Spleen (tissue), 11 donors: Measurements from ENCODE around the gene SEC11A. TPM values are rescaled to one million over a fixed set of nuclear protein-coding genes. Genes with fewer than 3 reads are reported as not detected.
A peak's percentile ranks its signal among the peaks of the same experiment; 100 is the strongest.
"Not testable (repeated sequence)": the region's sequence is repeated elsewhere in the genome, so short reads cannot be mapped to it uniquely, and the experiment has no call there.

Experiments
- DNase-seq: peaks from one replicate; pipeline ENCODE4 v3.0.0-alpha.2; 2020
- H3K27ac ChIP-seq, 8 donors: fragments of 200-600 bp; sonication (generic) in 7 of 8; 1 replicate in 4 of 8; 2 replicates in 4 of 8; pipeline versions ENCODE4 v1.5.0 to v1.8.0; 2016 to 2021; ENCODE audit warnings: inconsistent platforms in 4 of 8, mild to moderate bottlenecking in 4 of 8, moderate library complexity in 1 of 8
- H3K27me3 ChIP-seq, 7 donors: fragments of 200-600 bp; sonication (generic) in 6 of 7; replicated peaks in 1 of 7; 1 replicate in 4 of 7; 2 replicates in 3 of 7; pipeline versions ENCODE4 v1.5.0 to v1.8.0; 2016 to 2021; ENCODE audit warnings: inconsistent platforms in 3 of 7, mild to moderate bottlenecking in 1 of 7
- H3K36me3 ChIP-seq, 6 donors: fragments of 200-600 bp; sonication (generic) in 5 of 6; 1 replicate in 4 of 6; 2 replicates in 2 of 6; pipeline versions ENCODE4 v1.5.0 to v1.8.0; 2016 to 2021; ENCODE audit warnings: inconsistent platforms in 2 of 6
- H3K4me1 ChIP-seq, 6 donors: fragments of 200-600 bp; sonication (generic) in 5 of 6; 1 replicate in 3 of 6; 2 replicates in 3 of 6; pipeline versions ENCODE4 v1.5.0 to v1.8.0; 2016 to 2021; ENCODE audit warnings: inconsistent platforms in 3 of 6
- H3K4me3 ChIP-seq, 8 donors: fragments of 200-600 bp; sonication (generic) in 7 of 8; 1 replicate in 4 of 8; 2 replicates in 4 of 8; pipeline versions ENCODE4 v1.5.0 to v1.8.0; 2016 to 2021; ENCODE audit warnings: inconsistent platforms in 4 of 8, mild to moderate bottlenecking in 4 of 8, moderate library complexity in 2 of 8
- H3K9me3 ChIP-seq, 8 donors: fragments of 200-600 bp; sonication (generic) in 7 of 8; 1 replicate in 4 of 8; 2 replicates in 4 of 8; pipeline versions ENCODE4 v1.5.0 to v1.8.0; 2016 to 2021; ENCODE audit warnings: inconsistent platforms in 4 of 8
- CTCF ChIP-seq, 11 experiments: fragments of 200-600 bp in 7 of 11; fragments of 450-650 bp in 4 of 11; sonication (generic) in 4 of 11; IDR thresholded peaks in 8 of 11; conservative IDR thresholded peaks in 3 of 11; 1 replicate in 7 of 11; 2 replicates in 4 of 11; pipeline versions ENCODE4 v1.4.0 to v1.8.0; 2016 to 2021; ENCODE audit warnings: antibody characterized with exemption in 11 of 11, inconsistent platforms in 4 of 11, mild to moderate bottlenecking in 1 of 11
- POLR2A ChIP-seq, 3 donors: fragments of 450-650 bp; IDR thresholded peaks; one replicate each; pipeline ENCODE4 v1.5.1; 2017; ENCODE audit warnings: antibody characterized with exemption in 3 of 3, mild to moderate bottlenecking in 1 of 3
- POLR2AphosphoS5 ChIP-seq, 3 donors: sonication (generic); formaldehyde crosslinking; IDR thresholded peaks; one replicate each; pipeline ENCODE4 v1.5.1; 2017; ENCODE audit warnings: antibody characterized with exemption in 3 of 3
- WGBS, 5 donors: extraction: QIAGEN DNeasy Blood & Tissue Kit in 3 of 5; methylation state at CpG; one replicate each; pipeline versions ENCODE4 v1.1.5 to v1.1.7; 2013 to 2018; 5-methylcytosine and 5-hydroxymethylcytosine counted together
- intact Hi-C: fragments of 100-400 bp; cut with DNase I; formaldehyde crosslinking; loops from one replicate; pipeline ENCODE4 v1.15.0; 2023; ENCODE audit warnings: low total_unique reads
- polyA plus RNA-seq, 3 donors: library from polyadenylated mRNA; stranded (reverse); fragments of 200-250 nt; gene quantifications; one replicate each; pipeline ENCODE4 v1.2.1, GENCODE V29; 2013
- total RNA-seq, 7 donors: library from RNA; depleted of rRNA in 3 of 7; stranded (reverse); fragments of >200 nt in 3 of 7; fragmentation: NEBNext Ultra II Directional in 4 of 7; extraction: Animal tissue kit (Norgen Biotek cat#: 25700) in 4 of 7; gene quantifications; one replicate each; pipeline versions ENCODE4 v1.1.0 to v1.2.1, GENCODE V29; 2016 to 2021
- donor health status: healthy with polysubstance abuse.
- donor health status: DM: no; HTN: no; CAD: no; lungs with moderate emphysema.
- donor health status: DM: no; HTN: no; CAD: no.
- donor health status: Bipolar disorder and iron deficiency.
- donor health status: healthy.
- donor health status: DM: no; HTN: no; CAD: no.
- donor health status: DM: yes; HTN: yes; CAD: no.

SEC11A gene
- total and polyA plus RNA-seq, 10 donors, result 86.5 to 139 (median 98.9) TPM

- peak in 1 of 3 donors; percentile 52 for TF ChIP-seq POLR2AphosphoS5 (IDR thresholded peaks at IDR 0.05)
- no peak for TF ChIP-seq CTCF (IDR thresholded peaks at IDR 0.05 in 8 of 11, conservative IDR thresholded peaks at IDR 0.05 in 3 of 11)
- intact Hi-C loops, result no loop called here
- H3K27ac ChIP-seq, result no peak overlapping the region
- peaks cover 0 to 24% (median 3%) of the 10 kb centered on the region in 6 donors for H3K4me1 ChIP-seq
- H3K36me3 ChIP-seq, result peaks cover 0 to 100% (median 98%) of the 10 kb centered on the region in 6 donors
- H3K9me3 ChIP-seq, result no peaks in the 10 kb centered on the region
- DNase-seq, result no peak
- 93 to 98% (median 95%) methylated on average over 5 to 10 of the region's 10 CpGs for WGBS, 5 donors
- no peaks in the 10 kb centered on the region for H3K27me3 ChIP-seq
- no peak overlapping the region for H3K4me3 ChIP-seq
Observed at GRCh38 chr15:84645496-84645895, 70.4 kb downstream of the SEC11A start.

GRCh38 chr15:84643838-84644237, 72.1 kb downstream of the SEC11A start:
- TF ChIP-seq CTCF (IDR thresholded peaks at IDR 0.05 in 8 of 11, conservative IDR thresholded peaks at IDR 0.05 in 3 of 11) (no peak), POLR2AphosphoS5 (IDR thresholded peaks at IDR 0.05) (no peak), POLR2A (IDR thresholded peaks at IDR 0.05) (no peak)
- peaks cover 3 to 100% (median 99%) of the 10 kb centered on the region in 6 donors for H3K36me3 ChIP-seq
- no peak overlapping the region for H3K4me3 ChIP-seq
- 89 to 99% (median 92%) methylated on average over 6 of the region's 6 CpGs for WGBS, 5 donors
- intact Hi-C loops, result no loop called here
- no peak for DNase-seq
- H3K27me3 ChIP-seq, result no peaks in the 10 kb centered on the region
- no peak overlapping the region for H3K27ac ChIP-seq
- peaks cover 0 to 10% (median 0%) of the 10 kb centered on the region in 6 donors for H3K4me1 ChIP-seq
- no peaks in the 10 kb centered on the region for H3K9me3 ChIP-seq

GRCh38 chr15:84642640-84643039, 73.3 kb downstream of the SEC11A start:
- H3K9me3 ChIP-seq, intact Hi-C loops, DNase-seq, H3K27ac ChIP-seq, H3K27me3 ChIP-seq, H3K4me3 ChIP-seq, H3K4me1 ChIP-seq: not testable (repeated sequence)
- H3K36me3 ChIP-seq, result peaks cover 3 to 100% (median 96%) of the 10 kb centered on the region in 6 donors
- TF ChIP-seq POLR2AphosphoS5 (IDR thresholded peaks at IDR 0.05), result peak in 1 of 3 donors; percentile 1
- WGBS, 5 donors, result 50 to 99% (median 66%) methylated on average over 2 of the region's 2 CpGs

- peaks cover 3 to 100% (median 94%) of the 10 kb centered on the region in 6 donors for H3K36me3 ChIP-seq
- H3K4me1 ChIP-seq, H3K27me3 ChIP-seq, H3K27ac ChIP-seq, intact Hi-C loops, DNase-seq, H3K4me3 ChIP-seq, H3K9me3 ChIP-seq: not testable (repeated sequence)
- 93 to 96% (median 94%) methylated on average over 9 of the region's 9 CpGs for WGBS, 5 donors
Observed at GRCh38 chr15:84641871-84642270, 74.1 kb downstream of the SEC11A start.

GRCh38 chr15:84638103-84638502, 77.8 kb downstream of the SEC11A start:
- Histone ChIP-seq H3K4me1 (peaks cover 15 to 38% (median 26%) of the 10 kb centered on the region in 6 donors), H3K9me3 (no peaks in the 10 kb centered on the region), H3K4me3 (no peak overlapping the region), H3K27ac (peak overlapping the region in 1 of 8 donors; percentile 12), H3K36me3 (peaks cover 3 to 73% (median 57%) of the 10 kb centered on the region in 6 donors), H3K27me3 (no peaks in the 10 kb centered on the region)
- intact Hi-C loops, result no loop called here
- WGBS, 5 donors, result 73 to 81% (median 78%) methylated on average over 3 of the region's 3 CpGs
- TF ChIP-seq POLR2AphosphoS5 (IDR thresholded peaks at IDR 0.05), result no peak
- TF ChIP-seq CTCF (IDR thresholded peaks at IDR 0.05 in 8 of 11, conservative IDR thresholded peaks at IDR 0.05 in 3 of 11), result no peak
- TF ChIP-seq POLR2A (IDR thresholded peaks at IDR 0.05), result no peak
- no peak for DNase-seq
